HL-60 (cell line): Measurements from ENCODE around the gene MPC1.

Experiments used
- GABPA ChIP-seq: IDR thresholded peaks from 2 replicates; pipeline ENCODE4 v1.6.1; 2012; ENCODE audit warnings: low read depth
- POLR2AphosphoS5 ChIP-seq: IDR thresholded peaks from 2 replicates; pipeline ENCODE4 v1.6.1; 2012; ENCODE audit warnings: low read depth
- SPI1 ChIP-seq: IDR thresholded peaks from 2 replicates; pipeline ENCODE4 v1.6.1; 2012; ENCODE audit warnings: low read depth, mild to moderate bottlenecking, borderline replicate concordance
- TF ChIP-seq, protein P1 (sequence below): IDR thresholded peaks from one replicate; pipeline ENCODE4 v1.5.1; 2011; ENCODE audit warnings: low read length, control low read depth, inconsistent platforms; ENCODE audit not compliant: insufficient read depth
- TF ChIP-seq, protein P2 (sequence below): IDR thresholded peaks from 2 replicates; pipeline ENCODE4 v1.6.1; 2012; ENCODE audit warnings: low read depth; ENCODE audit not compliant: insufficient replicate concordance

DNA sequence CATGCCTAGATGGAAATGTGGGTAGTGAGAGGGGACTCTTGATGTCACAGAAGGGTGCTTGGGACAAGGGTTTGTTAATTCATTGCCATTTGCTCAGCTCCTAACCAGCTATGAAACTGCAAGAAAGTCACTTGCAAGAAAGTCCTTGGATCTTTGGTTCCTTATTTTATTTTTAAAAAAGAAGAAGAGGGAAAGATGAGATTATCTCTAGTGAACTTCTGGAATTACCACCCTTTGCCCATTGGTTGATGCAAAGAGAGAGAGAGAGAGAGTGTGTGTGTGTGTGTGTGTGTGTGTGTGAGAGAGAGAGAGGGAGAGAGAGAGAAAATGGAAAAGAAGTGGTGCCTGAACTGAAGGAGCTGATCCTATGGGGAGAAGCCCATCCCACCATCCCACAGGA lies 35.8 kb downstream of the MPC1 start:
- TF ChIP-seq POLR2AphosphoS5, result no peak
- TF ChIP-seq, protein P1, sequence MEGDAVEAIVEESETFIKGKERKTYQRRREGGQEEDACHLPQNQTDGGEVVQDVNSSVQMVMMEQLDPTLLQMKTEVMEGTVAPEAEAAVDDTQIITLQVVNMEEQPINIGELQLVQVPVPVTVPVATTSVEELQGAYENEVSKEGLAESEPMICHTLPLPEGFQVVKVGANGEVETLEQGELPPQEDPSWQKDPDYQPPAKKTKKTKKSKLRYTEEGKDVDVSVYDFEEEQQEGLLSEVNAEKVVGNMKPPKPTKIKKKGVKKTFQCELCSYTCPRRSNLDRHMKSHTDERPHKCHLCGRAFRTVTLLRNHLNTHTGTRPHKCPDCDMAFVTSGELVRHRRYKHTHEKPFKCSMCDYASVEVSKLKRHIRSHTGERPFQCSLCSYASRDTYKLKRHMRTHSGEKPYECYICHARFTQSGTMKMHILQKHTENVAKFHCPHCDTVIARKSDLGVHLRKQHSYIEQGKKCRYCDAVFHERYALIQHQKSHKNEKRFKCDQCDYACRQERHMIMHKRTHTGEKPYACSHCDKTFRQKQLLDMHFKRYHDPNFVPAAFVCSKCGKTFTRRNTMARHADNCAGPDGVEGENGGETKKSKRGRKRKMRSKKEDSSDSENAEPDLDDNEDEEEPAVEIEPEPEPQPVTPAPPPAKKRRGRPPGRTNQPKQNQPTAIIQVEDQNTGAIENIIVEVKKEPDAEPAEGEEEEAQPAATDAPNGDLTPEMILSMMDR, result no peak
- TF ChIP-seq GABPA, result no peak
- no peak for TF ChIP-seq SPI1
- TF ChIP-seq, protein P2, sequence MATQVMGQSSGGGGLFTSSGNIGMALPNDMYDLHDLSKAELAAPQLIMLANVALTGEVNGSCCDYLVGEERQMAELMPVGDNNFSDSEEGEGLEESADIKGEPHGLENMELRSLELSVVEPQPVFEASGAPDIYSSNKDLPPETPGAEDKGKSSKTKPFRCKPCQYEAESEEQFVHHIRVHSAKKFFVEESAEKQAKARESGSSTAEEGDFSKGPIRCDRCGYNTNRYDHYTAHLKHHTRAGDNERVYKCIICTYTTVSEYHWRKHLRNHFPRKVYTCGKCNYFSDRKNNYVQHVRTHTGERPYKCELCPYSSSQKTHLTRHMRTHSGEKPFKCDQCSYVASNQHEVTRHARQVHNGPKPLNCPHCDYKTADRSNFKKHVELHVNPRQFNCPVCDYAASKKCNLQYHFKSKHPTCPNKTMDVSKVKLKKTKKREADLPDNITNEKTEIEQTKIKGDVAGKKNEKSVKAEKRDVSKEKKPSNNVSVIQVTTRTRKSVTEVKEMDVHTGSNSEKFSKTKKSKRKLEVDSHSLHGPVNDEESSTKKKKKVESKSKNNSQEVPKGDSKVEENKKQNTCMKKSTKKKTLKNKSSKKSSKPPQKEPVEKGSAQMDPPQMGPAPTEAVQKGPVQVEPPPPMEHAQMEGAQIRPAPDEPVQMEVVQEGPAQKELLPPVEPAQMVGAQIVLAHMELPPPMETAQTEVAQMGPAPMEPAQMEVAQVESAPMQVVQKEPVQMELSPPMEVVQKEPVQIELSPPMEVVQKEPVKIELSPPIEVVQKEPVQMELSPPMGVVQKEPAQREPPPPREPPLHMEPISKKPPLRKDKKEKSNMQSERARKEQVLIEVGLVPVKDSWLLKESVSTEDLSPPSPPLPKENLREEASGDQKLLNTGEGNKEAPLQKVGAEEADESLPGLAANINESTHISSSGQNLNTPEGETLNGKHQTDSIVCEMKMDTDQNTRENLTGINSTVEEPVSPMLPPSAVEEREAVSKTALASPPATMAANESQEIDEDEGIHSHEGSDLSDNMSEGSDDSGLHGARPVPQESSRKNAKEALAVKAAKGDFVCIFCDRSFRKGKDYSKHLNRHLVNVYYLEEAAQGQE, result no peak
